ENCODE data around the gene PPFIBP1. TPM values are rescaled to one million over a fixed set of nuclear protein-coding genes. Genes with fewer than 3 reads are reported as not detected.
"Not testable (repeated sequence)": the region's sequence is repeated elsewhere in the genome, so short reads cannot be mapped to it uniquely, and the experiment has no call there.

Gene PPFIBP1
- total RNA-seq, 3 donors from 2014 or later: 34.4 to 86.5 (median 84.0) TPM

DNA sequence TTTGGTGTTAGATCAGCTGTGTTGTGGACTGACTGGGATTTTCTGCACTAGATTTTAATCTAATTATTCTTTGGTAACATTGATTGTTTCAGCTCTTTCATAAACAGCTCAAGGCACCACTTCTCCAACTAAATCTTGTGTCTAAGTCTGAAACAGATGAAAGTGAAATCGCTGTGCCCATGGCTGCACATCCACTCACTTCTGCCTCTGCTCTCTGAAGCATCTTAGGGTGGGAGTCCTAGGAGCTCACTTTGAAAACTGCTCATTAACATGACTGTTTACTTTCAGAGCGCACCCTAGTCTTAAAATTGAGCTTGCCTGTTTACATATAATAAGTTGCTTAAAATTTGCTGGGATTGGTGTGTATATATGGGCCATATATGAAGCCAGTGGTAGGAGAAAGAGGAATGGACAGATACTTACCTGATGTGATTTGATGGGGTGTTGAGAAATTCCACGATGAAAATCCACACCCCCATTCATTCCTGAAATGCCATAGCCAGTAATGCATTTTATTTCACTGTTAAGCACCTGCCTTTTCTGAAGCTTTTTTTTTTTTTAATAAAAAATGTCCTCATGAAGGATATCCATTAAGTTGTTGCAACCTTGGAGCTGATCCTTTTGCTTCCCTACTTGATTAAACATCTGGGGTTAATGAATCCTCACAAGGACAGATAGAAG lies 52.8 kb downstream of the PPFIBP1 start:
- intact Hi-C loops (cut with DNase I; ENCODE audit: low total_unique reads): no loop called here
- no peak overlapping the region for H3K4me3 ChIP-seq
- DNase-seq (ENCODE audit: low spot score in 2 of 2): no peak
- TF ChIP-seq, protein P1, sequence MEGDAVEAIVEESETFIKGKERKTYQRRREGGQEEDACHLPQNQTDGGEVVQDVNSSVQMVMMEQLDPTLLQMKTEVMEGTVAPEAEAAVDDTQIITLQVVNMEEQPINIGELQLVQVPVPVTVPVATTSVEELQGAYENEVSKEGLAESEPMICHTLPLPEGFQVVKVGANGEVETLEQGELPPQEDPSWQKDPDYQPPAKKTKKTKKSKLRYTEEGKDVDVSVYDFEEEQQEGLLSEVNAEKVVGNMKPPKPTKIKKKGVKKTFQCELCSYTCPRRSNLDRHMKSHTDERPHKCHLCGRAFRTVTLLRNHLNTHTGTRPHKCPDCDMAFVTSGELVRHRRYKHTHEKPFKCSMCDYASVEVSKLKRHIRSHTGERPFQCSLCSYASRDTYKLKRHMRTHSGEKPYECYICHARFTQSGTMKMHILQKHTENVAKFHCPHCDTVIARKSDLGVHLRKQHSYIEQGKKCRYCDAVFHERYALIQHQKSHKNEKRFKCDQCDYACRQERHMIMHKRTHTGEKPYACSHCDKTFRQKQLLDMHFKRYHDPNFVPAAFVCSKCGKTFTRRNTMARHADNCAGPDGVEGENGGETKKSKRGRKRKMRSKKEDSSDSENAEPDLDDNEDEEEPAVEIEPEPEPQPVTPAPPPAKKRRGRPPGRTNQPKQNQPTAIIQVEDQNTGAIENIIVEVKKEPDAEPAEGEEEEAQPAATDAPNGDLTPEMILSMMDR (IDR thresholded peaks at IDR 0.05): no peak
- TF ChIP-seq POLR2AphosphoS5 (IDR thresholded peaks at IDR 0.05) (no peak), POLR2A (IDR thresholded peaks at IDR 0.05) (no peak)
- H3K9me3 ChIP-seq: no peaks in the 10 kb centered on the region
- H3K27ac ChIP-seq: no peak overlapping the region
- no peaks in the 10 kb centered on the region for H3K36me3 ChIP-seq
- H3K4me1 ChIP-seq: no peaks in the 10 kb centered on the region
- H3K27me3 ChIP-seq: no peaks in the 10 kb centered on the region

DNA sequence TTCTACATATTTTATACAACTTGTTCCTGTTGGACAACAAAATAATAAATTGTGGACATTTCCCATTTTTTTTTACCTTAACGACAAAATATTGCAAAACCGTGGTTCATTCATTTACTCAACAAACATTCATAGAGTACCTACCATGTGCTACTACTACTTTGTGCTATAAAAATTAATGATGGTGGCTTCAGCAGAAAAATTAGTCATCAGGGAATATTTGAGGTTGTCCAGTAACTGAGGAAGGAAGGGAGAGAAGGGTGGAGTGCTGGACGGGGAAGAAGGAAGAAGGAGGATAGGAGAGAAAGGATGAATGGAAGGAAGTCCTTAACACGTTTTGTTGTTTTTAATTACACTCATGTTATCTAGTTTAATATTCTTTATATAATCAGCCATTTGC lies 53.7 kb downstream of the PPFIBP1 start:
- Histone ChIP-seq H3K9me3 (no peaks in the 10 kb centered on the region), H3K27ac (no peak overlapping the region), H3K4me3 (no peak overlapping the region), H3K36me3 (no peaks in the 10 kb centered on the region), H3K27me3 (no peaks in the 10 kb centered on the region), H3K4me1 (peaks cover 0 to 4% of the 10 kb centered on the region in 2 donors)
- TF ChIP-seq POLR2A (IDR thresholded peaks at IDR 0.05) (no peak), POLR2AphosphoS5 (IDR thresholded peaks at IDR 0.05) (no peak)
- TF ChIP-seq, protein P1 (IDR thresholded peaks at IDR 0.05): no peak
- DNase-seq (ENCODE audit: low spot score in 2 of 2): no peak
- intact Hi-C loops (cut with DNase I; ENCODE audit: low total_unique reads): no loop called here

DNA sequence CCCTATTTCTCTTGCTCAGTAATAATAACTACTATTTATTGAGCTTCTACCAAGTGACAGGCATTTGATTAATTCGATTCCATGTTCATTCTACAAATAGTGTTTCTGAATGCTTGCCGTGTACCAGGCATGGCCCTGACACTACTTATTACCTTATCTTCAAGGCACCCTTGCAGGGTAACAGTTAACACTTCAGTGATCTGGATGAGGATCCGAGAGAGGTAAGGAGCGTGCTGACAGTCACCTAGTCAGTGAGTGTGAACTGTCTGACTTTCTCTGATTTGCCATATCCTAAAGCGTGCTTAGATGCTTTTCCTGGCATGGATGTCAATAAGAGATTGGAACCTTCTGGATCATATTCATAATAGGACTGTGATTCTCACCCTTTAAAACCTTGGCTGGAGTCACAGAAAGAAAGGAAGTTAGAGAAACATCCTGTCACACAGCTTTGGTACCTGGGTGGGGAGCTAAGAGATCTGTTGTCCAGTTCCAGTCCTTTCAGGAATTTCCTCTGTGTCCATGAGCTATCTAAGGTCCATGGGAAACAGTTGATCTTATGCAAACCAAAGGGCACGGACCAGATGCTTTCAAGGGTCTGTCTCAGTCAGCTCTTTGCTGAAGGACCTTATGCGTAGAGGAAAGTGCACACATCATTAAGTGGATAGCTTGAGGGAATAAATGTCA lies 54.8 kb downstream of the PPFIBP1 start:
- H3K36me3 ChIP-seq: no peaks in the 10 kb centered on the region
- intact Hi-C loops (cut with DNase I; ENCODE audit: low total_unique reads): no loop called here
- no peak for DNase-seq (ENCODE audit: low spot score in 2 of 2)
- H3K4me1 ChIP-seq: peaks cover 0 to 10% of the 10 kb centered on the region in 2 donors
- H3K27me3 ChIP-seq: no peaks in the 10 kb centered on the region
- TF ChIP-seq, protein P1 (IDR thresholded peaks at IDR 0.05): no peak
- peak overlapping the region in 1 of 2 donors; percentile 20 for H3K27ac ChIP-seq
- H3K4me3 ChIP-seq: no peak overlapping the region
- H3K9me3 ChIP-seq: no peaks in the 10 kb centered on the region

DNA sequence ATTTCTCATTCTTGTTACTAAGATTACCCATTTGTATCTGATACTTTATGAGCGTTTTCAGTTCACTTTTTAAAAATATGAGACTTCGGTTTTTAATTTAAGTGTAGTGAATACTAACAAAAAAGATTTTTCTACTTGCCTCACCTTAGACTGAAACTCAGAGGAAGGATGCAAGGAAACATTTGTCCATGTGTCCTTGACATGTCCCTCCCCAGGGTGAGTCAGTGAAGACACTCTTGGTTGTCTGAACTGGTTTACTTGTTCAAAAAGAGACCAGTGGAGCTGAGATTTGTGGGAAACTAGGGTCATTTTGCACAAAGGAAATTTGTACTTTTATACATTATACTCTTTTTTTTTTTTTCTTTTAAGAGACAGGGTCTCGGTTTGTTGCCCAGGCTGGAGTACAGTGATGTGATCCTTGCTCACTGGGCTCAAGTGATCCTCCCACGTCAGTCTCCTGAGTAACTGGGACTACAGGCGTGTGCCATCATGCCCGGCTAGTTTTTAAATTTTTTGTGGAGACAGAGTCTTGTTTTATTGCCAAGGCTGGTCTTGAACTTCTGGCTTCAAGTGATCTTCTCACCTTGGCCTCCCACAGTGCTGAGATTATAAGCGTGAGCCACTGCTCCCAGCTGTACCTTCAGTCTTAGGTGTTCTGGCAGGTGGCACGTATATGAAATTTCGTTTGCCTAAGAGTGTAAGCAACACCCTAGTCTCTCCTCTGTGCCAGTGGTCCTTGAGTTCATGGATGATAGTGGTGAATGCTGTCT lies 56.7 kb downstream of the PPFIBP1 start:
- Histone ChIP-seq H3K36me3 (no peaks in the 10 kb centered on the region), H3K9me3 (no peaks in the 10 kb centered on the region), H3K4me1 (peaks cover 0 to 10% of the 10 kb centered on the region in 2 donors), H3K27ac (peak overlapping the region; percentile 22 to 38), H3K4me3 (no peak overlapping the region), H3K27me3 (no peaks in the 10 kb centered on the region)
- TF ChIP-seq, protein P1 (IDR thresholded peaks at IDR 0.05): no peak
- TF ChIP-seq POLR2AphosphoS5 (IDR thresholded peaks at IDR 0.05) (no peak), POLR2A (IDR thresholded peaks at IDR 0.05) (no peak)
- intact Hi-C loops (cut with DNase I; ENCODE audit: low total_unique reads): no loop called here
- DNase-seq (ENCODE audit: low spot score in 2 of 2): no peak

DNA sequence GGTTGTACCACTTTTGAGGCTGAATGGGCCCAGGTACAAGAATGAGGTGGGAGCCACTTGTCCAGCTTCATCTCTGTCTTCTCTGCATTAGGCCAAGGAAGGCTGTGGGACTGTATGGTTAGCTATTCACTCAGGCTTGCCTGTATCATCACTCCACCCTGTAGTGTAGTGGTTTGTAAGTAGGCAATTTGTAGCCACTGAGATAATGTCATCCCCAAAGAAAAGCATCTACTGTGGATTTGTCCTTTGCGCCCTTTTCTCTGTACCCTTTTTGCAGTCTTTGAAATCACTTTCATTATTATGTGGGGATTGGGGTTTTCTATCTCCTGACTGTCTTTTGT lies 57.3 kb downstream of the PPFIBP1 start:
- H3K36me3 ChIP-seq; DNase-seq (ENCODE audit: low spot score in 2 of 2); H3K4me3 ChIP-seq; H3K27me3 ChIP-seq; H3K9me3 ChIP-seq; intact Hi-C loops (cut with DNase I; ENCODE audit: low total_unique reads): not testable (repeated sequence)
- peaks cover 0 to 10% of the 10 kb centered on the region in 2 donors for H3K4me1 ChIP-seq
- peak overlapping the region; percentile 22 to 38 for H3K27ac ChIP-seq

DNA sequence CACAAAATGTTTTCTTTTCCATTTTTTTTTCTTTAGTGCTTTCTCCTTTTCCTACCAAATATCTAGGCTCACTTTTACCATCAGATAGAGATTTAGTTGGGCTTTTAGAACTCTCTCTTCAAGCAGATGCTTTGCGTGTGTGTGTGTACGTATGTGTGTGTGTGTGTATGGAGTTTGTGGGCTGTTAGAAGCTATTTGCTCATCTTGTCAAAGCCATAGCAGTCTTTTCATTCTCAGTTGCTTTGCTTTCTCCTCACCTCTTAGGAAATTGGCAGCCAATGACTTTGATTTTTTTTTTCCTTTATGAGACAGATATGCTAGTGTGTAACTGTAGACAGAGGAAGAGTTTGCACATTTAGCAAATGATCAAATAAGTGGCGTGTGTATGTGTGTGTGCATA lies 57.8 kb downstream of the PPFIBP1 start:
- Histone ChIP-seq H3K4me1 (peaks cover 0 to 10% of the 10 kb centered on the region in 2 donors), H3K27ac (peak overlapping the region in 1 of 2 donors; percentile 84)
- H3K4me3 ChIP-seq; H3K9me3 ChIP-seq; H3K36me3 ChIP-seq; intact Hi-C loops (cut with DNase I; ENCODE audit: low total_unique reads); H3K27me3 ChIP-seq; DNase-seq (ENCODE audit: low spot score in 2 of 2): not testable (repeated sequence)

DNA sequence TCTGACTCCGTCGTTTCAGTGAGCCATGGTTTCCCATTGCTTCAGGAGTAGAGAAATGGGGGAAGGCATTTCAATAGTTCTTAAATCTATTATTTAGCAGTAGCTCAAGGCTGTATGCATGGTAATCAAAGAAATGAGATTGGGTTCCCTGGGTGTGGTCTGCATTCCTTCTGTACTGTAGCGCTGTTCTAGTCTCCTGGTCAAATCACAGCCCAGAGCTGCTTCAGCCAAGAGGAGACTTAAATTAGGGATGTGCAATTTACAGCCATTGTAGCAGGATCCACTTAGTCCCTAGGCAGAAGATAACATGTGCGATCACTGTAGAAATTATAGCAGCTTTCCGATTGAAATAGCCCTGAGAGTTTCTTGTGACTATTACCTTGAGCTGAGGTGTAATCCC lies 58.4 kb downstream of the PPFIBP1 start:
- Histone ChIP-seq H3K4me1 (peaks cover 0 to 10% of the 10 kb centered on the region in 2 donors), H3K27ac (peak overlapping the region; percentile 73 to 84)
- DNase-seq (ENCODE audit: low spot score in 2 of 2); intact Hi-C loops (cut with DNase I; ENCODE audit: low total_unique reads); H3K36me3 ChIP-seq; H3K9me3 ChIP-seq; H3K27me3 ChIP-seq; H3K4me3 ChIP-seq: not testable (repeated sequence)

All from breast epithelium (tissue), 4 donors.